NCI-H187 (cell line): Measurements from ENCODE around the gene GNAS.

Experiments used
- DNase-seq, 2 experiments: peaks; one replicate each; lab custom pipeline; 2025; lab: John Stamatoyannopoulos, UW

GNAS gene

GRCh38 chr20:58853976-58854637 lies 1.6 kb downstream of the GNAS start:
- no peak for DNase-seq

GRCh38 chr20:58854638-58855471 lies 2.3 kb downstream of the GNAS start:
- no peak for DNase-seq

GRCh38 chr20:58855506-58856389 lies 3.2 kb downstream of the GNAS start:
- no peak for DNase-seq

GRCh38 chr20:58863044-58863790 lies 10.7 kb downstream of the GNAS start:
- no peak for DNase-seq

- DNase-seq: no peak
These were observed 11.8 kb downstream of the GNAS start for GRCh38 chr20:58864346-58864745.

GRCh38 chr20:58865843-58866242 lies 13.3 kb downstream of the GNAS start:
- DNase-seq: no peak

- DNase-seq: no peak
These were observed 14.7 kb downstream of the GNAS start for GRCh38 chr20:58867211-58867610.

GRCh38 chr20:58868795-58869194 lies 16.3 kb downstream of the GNAS start:
- DNase-seq: no peak

- no peak for DNase-seq
These were observed 17.2 kb downstream of the GNAS start for GRCh38 chr20:58869662-58870227.

- peak; percentile 19 to 53 for DNase-seq
These were observed 17.9 kb downstream of the GNAS start for GRCh38 chr20:58870293-58871014.

GRCh38 chr20:58871533-58872102 lies 19.1 kb downstream of the GNAS start:
- no peak for DNase-seq

GRCh38 chr20:58874469-58874868 lies 22.0 kb downstream of the GNAS start:
- no peak for DNase-seq

GRCh38 chr20:58875111-58875510 lies 22.6 kb downstream of the GNAS start:
- no peak for DNase-seq

- DNase-seq: no peak
These were observed 23.1 kb downstream of the GNAS start for GRCh38 chr20:58875541-58876134.

- DNase-seq: no peak
These were observed 23.9 kb downstream of the GNAS start for GRCh38 chr20:58876437-58876836.

GRCh38 chr20:58877050-58877975 lies 24.8 kb downstream of the GNAS start:
- no peak for DNase-seq

GRCh38 chr20:58877976-58878360 lies 25.5 kb downstream of the GNAS start:
- DNase-seq: no peak

GRCh38 chr20:58878399-58878798 lies 25.9 kb downstream of the GNAS start:
- DNase-seq: no peak

- DNase-seq: no peak
These were observed 27.9 kb downstream of the GNAS start for GRCh38 chr20:58880441-58880840.
